CD4-positive, alpha-beta T cell (primary cell): ENCODE data around the gene TARS2. TPM values are rescaled to one million over a fixed set of nuclear protein-coding genes. Genes with fewer than 3 reads are reported as not detected.

Source experiments
- ATAC-seq: fragments of 200-7000 bp; cut with Tn5 transposase; one replicate; pipeline ENCODE4 v1.10.0; 2022; ENCODE audit warnings: mild to moderate bottlenecking; ENCODE audit not compliant: poor library complexity
- CTCF ChIA-PET: fragments of 350-600 bp; sonication (Branson Sonifier 250); formaldehyde crosslinking; loops from one replicate; lab custom pipeline; 2021; ENCODE audit warnings: antibody characterized with exemption, inconsistent platforms; lab: Charles Lee
- POLR2A ChIA-PET: fragments of 350-600 bp; sonication (Branson Sonifier 250); formaldehyde crosslinking; loops from one replicate; lab custom pipeline; 2021; ENCODE audit warnings: antibody characterized with exemption, inconsistent platforms; lab: Charles Lee
- DNase-seq, 14 experiments: peaks; one replicate each; pipeline ENCODE4 v3.0.0-alpha.2; 2013 to 2020; ENCODE audit warnings: mixed read lengths in 2 of 14
- H3K27ac ChIP-seq, 2 donors: one replicate each; pipeline versions ENCODE4 v1.5.1 to v1.7.0; 2013; ENCODE audit warnings: low read length in 2 of 2, low read depth in 1 of 2, mild to moderate bottlenecking in 1 of 2
- H3K27me3 ChIP-seq, 2 experiments: 1 replicate in 1 of 2; 2 replicates in 1 of 2; pipeline versions ENCODE4 v1.6.1 to v1.7.0; 2013; ENCODE audit warnings: low read length in 2 of 2, control low read depth in 1 of 2, mild to moderate bottlenecking in 1 of 2, moderate library complexity in 1 of 2; ENCODE audit not compliant: insufficient read depth in 2 of 2, control insufficient read depth in 1 of 2
- H3K36me3 ChIP-seq: one replicate; pipeline ENCODE4 v1.6.1; 2013; ENCODE audit warnings: low read length, control low read depth; ENCODE audit not compliant: insufficient read depth
- H3K4me1 ChIP-seq: one replicate; pipeline ENCODE4 v1.6.1; 2013; ENCODE audit warnings: low read length, control low read depth; ENCODE audit not compliant: insufficient read depth
- H3K4me3 ChIP-seq: one replicate; pipeline ENCODE4 v1.5.1; 2013; ENCODE audit warnings: mild to moderate bottlenecking, low read length, moderate library complexity
- H3K9me3 ChIP-seq, 2 experiments: 1 replicate in 1 of 2; 2 replicates in 1 of 2; pipeline versions ENCODE4 v1.6.1 to v1.7.0; 2013; ENCODE audit warnings: low read length in 2 of 2, mild to moderate bottlenecking in 2 of 2, control low read depth in 1 of 2, moderate library complexity in 1 of 2; ENCODE audit not compliant: control insufficient read depth in 1 of 2, insufficient read depth in 1 of 2
- H3K27ac Mint-ChIP-seq: one replicate; pipeline ENCODE4 v1.8.0; 2020; ENCODE audit warnings: mixed read lengths
- H3K27me3 Mint-ChIP-seq: one replicate; pipeline ENCODE4 v1.8.0; 2021; ENCODE audit warnings: mixed read lengths
- H3K36me3 Mint-ChIP-seq: one replicate; pipeline ENCODE4 v1.8.0; 2021; ENCODE audit warnings: low read depth, mixed read lengths
- H3K4me1 Mint-ChIP-seq: one replicate; pipeline ENCODE4 v1.8.0; 2021; ENCODE audit warnings: low read depth, mixed read lengths
- H3K4me3 Mint-ChIP-seq: one replicate; pipeline ENCODE4 v1.8.0; 2020; ENCODE audit warnings: mild to moderate bottlenecking, mixed read lengths
- H3K9me3 Mint-ChIP-seq: one replicate; pipeline ENCODE4 v1.8.0; 2020; ENCODE audit warnings: mixed read lengths
- intact Hi-C, 2 experiments: fragments of 100-400 bp; cut with DNase I in 1 of 2; cut with micrococcal nuclease in 1 of 2; formaldehyde crosslinking; loops; one replicate each; pipeline versions ENCODE4 v1.15.1 to v1.9.0; 2023 to 2025; cut with DNase I, micrococcal nuclease
- total RNA-seq, 174 experiments: library from RNA in 2 of 174; stranded (reverse) in 2 of 174; gene quantifications; one replicate each; pipeline ENCODE4 v1.2.3 and lab custom pipeline; 2021 to 2026
- TF ChIP-seq, protein P1 (sequence below): fragments of 200-600 bp; IDR thresholded peaks from one replicate; pipeline ENCODE4 v1.8.0; 2022; ENCODE audit warnings: antibody characterized with exemption, mild to moderate bottlenecking

Gene TARS2
- total RNA-seq, 2 experiments from 2014 or later, result 22.8 to 25.3 TPM

DNA sequence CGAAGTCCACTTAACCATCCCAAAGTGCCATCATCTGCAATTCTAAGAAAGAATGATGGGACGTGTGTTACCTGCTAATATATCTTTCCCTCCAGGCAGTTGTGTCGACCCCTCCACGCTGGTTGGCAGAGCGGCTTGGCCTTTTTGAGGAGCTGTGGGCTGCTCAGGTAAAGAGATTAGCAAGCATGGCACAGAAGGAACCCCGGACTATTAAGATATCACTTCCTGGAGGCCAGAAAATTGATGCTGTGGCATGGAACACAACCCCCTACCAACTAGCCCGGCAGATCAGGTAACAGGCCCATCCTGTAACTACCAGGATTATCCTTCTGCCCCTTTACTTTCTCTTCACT lies 520 bp downstream of the TARS2 start:
- no peak for ATAC-seq
- no peaks in the 10 kb centered on the region for H3K27me3 Mint-ChIP-seq
- peak in 2 of 14 experiments; percentile 1 to 6 for DNase-seq
- H3K4me3 ChIP-seq, result peak overlapping the region; percentile 67
- TF ChIP-seq, protein P1, sequence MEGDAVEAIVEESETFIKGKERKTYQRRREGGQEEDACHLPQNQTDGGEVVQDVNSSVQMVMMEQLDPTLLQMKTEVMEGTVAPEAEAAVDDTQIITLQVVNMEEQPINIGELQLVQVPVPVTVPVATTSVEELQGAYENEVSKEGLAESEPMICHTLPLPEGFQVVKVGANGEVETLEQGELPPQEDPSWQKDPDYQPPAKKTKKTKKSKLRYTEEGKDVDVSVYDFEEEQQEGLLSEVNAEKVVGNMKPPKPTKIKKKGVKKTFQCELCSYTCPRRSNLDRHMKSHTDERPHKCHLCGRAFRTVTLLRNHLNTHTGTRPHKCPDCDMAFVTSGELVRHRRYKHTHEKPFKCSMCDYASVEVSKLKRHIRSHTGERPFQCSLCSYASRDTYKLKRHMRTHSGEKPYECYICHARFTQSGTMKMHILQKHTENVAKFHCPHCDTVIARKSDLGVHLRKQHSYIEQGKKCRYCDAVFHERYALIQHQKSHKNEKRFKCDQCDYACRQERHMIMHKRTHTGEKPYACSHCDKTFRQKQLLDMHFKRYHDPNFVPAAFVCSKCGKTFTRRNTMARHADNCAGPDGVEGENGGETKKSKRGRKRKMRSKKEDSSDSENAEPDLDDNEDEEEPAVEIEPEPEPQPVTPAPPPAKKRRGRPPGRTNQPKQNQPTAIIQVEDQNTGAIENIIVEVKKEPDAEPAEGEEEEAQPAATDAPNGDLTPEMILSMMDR, result no peak
- H3K27ac ChIP-seq, result peak overlapping the region; percentile 53 to 59
- peak overlapping the region; percentile 98 for H3K4me3 Mint-ChIP-seq
- H3K27ac Mint-ChIP-seq, result peak overlapping the region; percentile 84
- no peaks in the 10 kb centered on the region for H3K27me3 ChIP-seq
- POLR2A ChIA-PET, result interaction anchor here (0.7 to 2.9 kb wide), 10 partner anchors 16 to 141 kb away, joined by 3 to 17 read pairs (median 6); partner anchors contain the start of genes ENSA, FALEC, MCL1 and RPRD2
- peaks cover 16% of the 10 kb centered on the region for H3K4me1 ChIP-seq
- peaks cover 44% of the 10 kb centered on the region for H3K36me3 Mint-ChIP-seq
- CTCF ChIA-PET, result no interaction called here
- no peaks in the 10 kb centered on the region for H3K9me3 ChIP-seq
- peaks cover 32% of the 10 kb centered on the region for H3K36me3 ChIP-seq
- H3K4me1 Mint-ChIP-seq, result peaks cover 20% of the 10 kb centered on the region
- no peaks in the 10 kb centered on the region for H3K9me3 Mint-ChIP-seq
- intact Hi-C loops, result loop anchor here in 1 of 2 experiments (2.0 kb wide), 2 partner anchors 27 to 121 kb away; partner anchors contain the start of gene FALEC

DNA sequence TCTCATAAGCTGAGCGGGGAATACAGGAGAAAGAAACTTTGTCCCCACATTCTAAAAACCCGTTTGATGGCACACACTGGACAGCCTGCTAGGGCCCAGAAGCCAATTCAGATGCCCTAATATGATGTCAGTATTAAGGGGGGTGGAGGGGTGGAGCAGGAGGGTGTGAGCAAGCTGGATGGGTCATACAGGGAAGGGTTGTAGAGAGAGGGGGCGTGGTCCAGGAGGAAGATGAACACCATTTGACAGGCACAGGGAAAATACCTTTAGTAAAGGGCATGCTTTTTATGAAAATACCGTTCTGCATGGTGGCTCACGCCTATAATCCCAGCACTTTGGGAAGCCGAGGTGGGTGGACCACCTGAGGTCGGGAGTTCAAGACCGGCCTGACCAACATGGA lies 6.0 kb downstream of the TARS2 start:
- Mint-ChIP-seq H3K4me3 (no peak overlapping the region), H3K9me3 (no peaks in the 10 kb centered on the region), H3K27ac (no peak overlapping the region), H3K27me3 (no peaks in the 10 kb centered on the region), H3K4me1 (peaks cover 6% of the 10 kb centered on the region), H3K36me3 (peaks cover 67% of the 10 kb centered on the region)
- intact Hi-C loops, result no loop called here
- no peak for ATAC-seq
- no peak for DNase-seq
- no peaks in the 10 kb centered on the region for H3K27me3 ChIP-seq
- H3K9me3 ChIP-seq, result no peaks in the 10 kb centered on the region
- peaks cover 4% of the 10 kb centered on the region for H3K4me1 ChIP-seq
- H3K27ac ChIP-seq, result no peak overlapping the region
- peaks cover 62% of the 10 kb centered on the region for H3K36me3 ChIP-seq
- POLR2A ChIA-PET, result interaction anchor here (1.0 kb wide), 1 partner anchor 22 kb away, joined by 3 read pairs; the partner anchor contains the start of gene FALEC
- no peak overlapping the region for H3K4me3 ChIP-seq
- CTCF ChIA-PET, result interaction anchor here (0.6 kb wide), 1 partner anchor 114 kb away, joined by 4 read pairs; no protein-coding TSS in a partner anchor
- TF ChIP-seq, protein P1, result no peak

DNA sequence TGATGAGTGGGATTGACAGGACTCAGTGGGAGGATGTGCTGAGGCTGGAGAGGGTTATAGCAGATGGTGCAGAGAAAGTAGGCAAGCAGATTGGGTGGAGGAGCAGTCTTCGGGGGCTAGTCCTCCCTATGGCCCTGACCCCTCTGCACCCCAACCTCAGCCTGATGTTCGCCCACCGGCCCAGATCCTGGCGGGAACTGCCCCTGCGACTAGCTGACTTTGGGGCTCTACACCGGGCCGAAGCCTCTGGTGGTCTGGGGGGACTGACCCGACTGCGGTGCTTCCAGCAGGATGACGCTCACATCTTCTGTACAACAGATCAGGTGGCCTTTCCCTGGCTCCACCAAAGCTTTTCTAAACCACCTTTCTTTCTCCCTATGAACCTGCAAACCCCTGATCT lies 11.1 kb downstream of the TARS2 start:
- no peaks in the 10 kb centered on the region for H3K4me1 Mint-ChIP-seq

More for the DNA sequence above, 11.1 kb downstream of the TARS2 start:
- intact Hi-C loops, result no loop called here
- Histone ChIP-seq H3K27ac (no peak overlapping the region), H3K4me1 (no peaks in the 10 kb centered on the region), H3K4me3 (no peak overlapping the region), H3K9me3 (no peaks in the 10 kb centered on the region), H3K27me3 (no peaks in the 10 kb centered on the region), H3K36me3 (peaks cover 53% of the 10 kb centered on the region)
- CTCF ChIA-PET, result no interaction called here
- ATAC-seq (no peak), DNase-seq (no peak)
- Mint-ChIP-seq H3K4me3 (no peak overlapping the region), H3K36me3 (peaks cover 68% of the 10 kb centered on the region), H3K27me3 (no peaks in the 10 kb centered on the region), H3K27ac (no peak overlapping the region), H3K9me3 (no peaks in the 10 kb centered on the region)
- TF ChIP-seq, protein P1, result no peak
- POLR2A ChIA-PET, result interaction anchor here (0.8 to 1.0 kb wide), 2 partner anchors 131 to 135 kb away, joined by 3 read pairs; partner anchors contain the start of genes ENSA and RPRD2
